KOPT-K1 (cell line): ENCODE measurements around the gene REXO1.

Source experiments
- H3K27ac ChIP-seq: fragments of 200-600 bp; sonication (generic); 2 replicates; pipeline ENCODE4 v1.5.1; 2016; ENCODE audit warnings: antibody characterized with exemption, mild to moderate bottlenecking, low read depth, low read length; ENCODE audit not compliant: poor library complexity, severe bottlenecking
- H3K36me3 ChIP-seq: fragments of 200-600 bp; sonication (generic); 2 replicates; pipeline ENCODE4 v1.5.1; 2017; ENCODE audit warnings: antibody characterized with exemption, mild to moderate bottlenecking, low read length, moderate library complexity; ENCODE audit not compliant: insufficient read depth
- H3K9me3 ChIP-seq: fragments of 200-600 bp; sonication (generic); 2 replicates; pipeline ENCODE4 v1.5.1; 2017; ENCODE audit warnings: antibody characterized with exemption, low read length, mild to moderate bottlenecking; ENCODE audit not compliant: insufficient read depth, poor library complexity, severe bottlenecking

REXO1 gene

DNA sequence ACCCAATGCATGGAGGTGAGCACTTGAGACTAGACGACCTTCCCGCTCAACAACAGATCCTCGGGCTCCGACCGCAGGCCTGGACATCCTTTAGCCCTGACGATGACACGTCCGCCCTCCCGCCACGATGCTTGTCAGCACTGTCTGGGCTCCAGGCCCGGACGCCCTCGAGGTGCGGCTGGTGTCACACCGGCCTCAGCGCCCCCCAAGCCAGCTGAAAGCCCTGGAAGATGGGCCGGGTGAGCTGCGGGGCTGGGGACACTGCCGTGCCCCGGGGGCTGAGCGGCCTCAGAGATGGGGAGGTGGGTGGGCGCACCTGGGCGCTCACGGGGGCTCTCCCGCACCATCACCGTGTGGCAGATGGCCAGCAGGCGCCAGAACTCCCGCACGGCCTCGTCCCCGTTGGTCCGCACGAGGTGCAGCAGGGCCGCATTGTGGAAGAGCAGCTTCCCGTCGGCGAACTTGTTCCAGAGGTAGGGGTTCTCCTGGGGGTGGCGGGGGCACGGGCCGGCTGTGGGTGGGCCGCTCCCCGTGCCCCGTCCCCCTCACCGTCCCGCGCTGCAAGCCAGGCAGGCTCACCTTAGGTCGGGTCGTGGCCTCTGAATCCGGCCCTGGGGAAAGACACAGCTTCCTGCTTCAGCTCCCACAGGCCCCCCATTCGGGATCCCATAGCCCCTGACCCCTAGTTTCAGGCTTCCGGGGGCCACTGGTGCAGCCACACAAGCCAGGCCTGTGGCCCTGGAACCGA is 51.7 kb downstream of the REXO1 start:
- no peaks in the 10 kb centered on the region for H3K9me3 ChIP-seq

DNA sequence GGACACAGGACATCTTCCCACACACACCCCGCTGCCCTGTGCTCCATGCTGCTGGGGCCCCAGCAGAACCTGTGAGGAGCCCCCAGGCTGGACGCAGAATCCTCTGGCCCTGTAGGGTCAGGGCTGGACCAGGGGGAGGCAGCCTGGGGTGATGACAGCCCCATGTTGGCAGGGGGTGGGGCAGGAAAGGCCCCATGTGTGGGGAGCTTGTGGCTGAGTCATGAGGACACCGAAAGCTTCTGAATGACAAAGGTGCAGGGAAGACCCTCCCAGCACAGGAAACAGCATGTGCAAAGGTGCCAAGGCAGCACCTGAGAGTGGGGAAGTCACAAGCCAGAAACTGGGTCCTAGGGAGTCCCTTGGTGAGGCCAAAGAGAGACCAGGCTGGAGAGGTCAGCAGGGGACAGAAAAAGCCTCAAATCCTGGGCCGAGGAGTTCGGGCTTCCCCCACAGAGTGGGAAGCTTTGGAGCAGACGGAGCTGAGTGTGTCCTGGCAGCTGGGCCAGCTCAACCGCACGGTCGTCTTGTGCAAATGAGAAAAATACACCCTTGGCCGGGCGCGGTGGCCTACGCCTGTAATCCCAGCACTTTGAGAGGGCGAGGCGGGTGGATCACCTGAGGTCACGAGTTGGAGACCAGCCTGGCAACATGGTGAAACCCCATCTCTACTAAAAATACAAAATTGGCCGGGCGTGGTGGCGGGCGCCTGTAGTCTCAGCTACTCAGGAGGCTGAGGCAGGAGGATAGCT is 53.7 kb downstream of the REXO1 start:
- Histone ChIP-seq H3K36me3 (peaks cover 10% of the 10 kb centered on the region; the same call in 1 of the 2 replicates), H3K9me3 (no peaks in the 10 kb centered on the region), H3K27ac (no peak overlapping the region)

More for the DNA sequence above, 51.7 kb downstream of the REXO1 start:
- Histone ChIP-seq H3K36me3 (peaks cover 20% of the 10 kb centered on the region; the same call in 1 of the 2 replicates), H3K27ac (no peak overlapping the region)

DNA sequence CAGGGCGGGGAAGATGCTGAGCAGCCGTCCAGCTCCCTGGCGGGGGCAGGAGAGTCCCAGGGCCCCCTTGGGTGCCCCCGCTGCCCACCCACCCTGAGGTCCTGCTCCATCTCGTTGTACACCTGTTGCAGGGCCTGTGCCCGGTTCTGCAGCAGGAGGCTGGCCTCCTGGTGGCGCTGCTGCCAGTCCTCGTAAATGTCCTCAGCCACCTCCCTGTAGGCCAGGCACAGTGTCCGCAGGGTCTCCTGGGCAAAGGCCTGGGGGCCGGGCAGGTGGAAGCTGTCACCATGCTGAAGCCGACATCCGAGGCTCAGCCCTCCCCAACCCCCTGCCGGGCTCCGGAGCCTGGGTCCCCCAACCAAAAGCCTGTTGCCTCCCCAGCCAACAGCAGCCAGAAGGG is 56.4 kb downstream of the REXO1 start:
- H3K36me3 ChIP-seq: no peaks in the 10 kb centered on the region
- no peak overlapping the region for H3K27ac ChIP-seq
- no peaks in the 10 kb centered on the region for H3K9me3 ChIP-seq

DNA sequence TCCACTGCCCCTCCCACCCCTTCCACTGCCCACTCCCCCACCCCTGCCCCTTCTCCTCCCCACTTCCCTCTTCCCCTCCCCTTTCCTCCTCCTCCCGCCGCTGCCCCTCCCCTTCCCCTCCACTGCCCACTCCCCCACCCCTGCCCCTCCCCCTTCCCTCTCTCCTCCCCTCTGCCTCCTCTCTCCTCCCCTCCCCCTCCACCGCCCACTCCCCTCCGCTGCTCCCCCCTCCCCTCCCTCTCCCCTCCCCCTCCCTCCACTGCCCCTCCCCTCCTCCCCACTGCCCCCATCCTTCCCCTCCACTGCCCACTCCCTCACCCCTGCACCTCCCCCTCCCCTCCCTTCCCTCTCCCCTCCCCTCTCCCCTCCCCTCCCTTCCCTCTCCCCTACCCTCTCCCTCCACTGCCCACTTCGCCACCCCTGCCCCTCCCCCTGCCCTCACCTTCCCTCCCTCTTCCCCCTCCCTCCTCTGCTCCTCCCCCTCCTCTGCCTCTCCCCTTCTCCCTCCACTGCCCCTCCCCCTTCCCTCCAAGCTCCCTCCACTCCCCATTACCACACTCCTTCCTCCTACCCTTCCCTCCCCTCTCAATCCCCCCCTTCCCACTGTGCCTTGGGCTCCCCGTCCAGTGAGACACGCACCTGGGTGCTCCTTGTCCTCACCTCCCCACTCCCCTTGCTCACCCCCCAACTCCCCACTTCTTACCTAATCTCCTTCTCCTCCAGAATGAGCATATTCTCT is 58.1 kb downstream of the REXO1 start:
- Histone ChIP-seq H3K27ac (no peak overlapping the region), H3K9me3 (no peaks in the 10 kb centered on the region), H3K36me3 (no peaks in the 10 kb centered on the region)

DNA sequence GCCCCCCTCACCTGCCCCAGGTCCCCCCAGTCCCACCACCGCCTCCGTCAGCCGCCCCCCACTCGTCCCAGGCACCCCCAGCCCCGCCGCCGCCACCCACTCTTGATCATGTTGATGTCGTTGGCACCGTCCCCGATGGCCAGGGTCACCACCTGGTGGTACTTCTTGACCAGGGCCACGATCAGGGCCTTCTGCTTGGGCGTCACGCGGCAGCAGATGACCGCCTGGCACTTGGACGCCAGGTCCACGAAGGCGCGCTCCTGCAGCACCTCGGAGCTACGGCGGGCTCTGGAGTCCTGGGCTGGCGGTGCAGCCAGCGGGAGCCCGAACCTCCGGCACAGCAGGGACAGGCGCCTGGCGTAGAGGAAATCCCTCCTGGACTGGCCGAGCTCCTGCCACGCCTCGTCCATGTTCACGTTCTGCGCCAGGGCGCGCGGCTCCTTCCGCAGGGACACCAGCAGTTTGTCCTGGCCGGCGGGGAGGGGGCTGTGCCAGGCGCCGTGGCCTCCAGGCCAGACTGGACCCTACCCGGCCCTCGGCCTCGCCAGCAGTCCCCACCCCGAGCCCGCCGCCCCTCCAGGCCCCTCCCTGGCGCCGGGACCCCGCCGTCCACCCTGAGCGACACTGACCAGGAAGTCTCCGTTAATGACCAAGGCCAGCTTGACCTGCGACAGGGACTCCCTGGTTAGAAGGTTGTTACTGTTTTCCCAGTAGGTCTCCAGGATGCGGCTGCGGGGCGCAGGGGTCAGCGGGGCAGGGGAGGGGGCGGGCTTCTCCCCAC is 58.8 kb downstream of the REXO1 start:
- Histone ChIP-seq H3K36me3 (no peaks in the 10 kb centered on the region), H3K27ac (no peak overlapping the region), H3K9me3 (no peaks in the 10 kb centered on the region)

DNA sequence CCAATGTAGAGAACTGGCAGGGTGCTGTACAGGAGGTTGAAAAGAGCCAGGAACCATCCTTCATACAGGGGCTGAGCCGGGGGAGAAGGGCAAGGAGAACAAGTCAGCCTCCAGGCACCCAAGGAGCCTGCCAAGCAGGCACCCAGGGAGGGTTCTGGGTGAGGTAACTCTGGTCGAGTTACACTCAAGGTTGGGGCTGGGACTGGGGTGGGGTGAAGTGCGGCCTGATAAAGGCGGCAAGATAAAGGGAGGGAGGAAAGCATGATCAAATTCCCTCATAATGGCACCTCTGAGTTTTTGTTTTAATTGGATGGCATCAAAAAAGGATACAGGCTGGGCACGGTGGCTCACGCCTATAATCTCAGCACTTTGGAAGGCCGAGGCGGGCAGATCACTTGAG is 61.2 kb downstream of the REXO1 start:
- no peaks in the 10 kb centered on the region for H3K36me3 ChIP-seq

DNA sequence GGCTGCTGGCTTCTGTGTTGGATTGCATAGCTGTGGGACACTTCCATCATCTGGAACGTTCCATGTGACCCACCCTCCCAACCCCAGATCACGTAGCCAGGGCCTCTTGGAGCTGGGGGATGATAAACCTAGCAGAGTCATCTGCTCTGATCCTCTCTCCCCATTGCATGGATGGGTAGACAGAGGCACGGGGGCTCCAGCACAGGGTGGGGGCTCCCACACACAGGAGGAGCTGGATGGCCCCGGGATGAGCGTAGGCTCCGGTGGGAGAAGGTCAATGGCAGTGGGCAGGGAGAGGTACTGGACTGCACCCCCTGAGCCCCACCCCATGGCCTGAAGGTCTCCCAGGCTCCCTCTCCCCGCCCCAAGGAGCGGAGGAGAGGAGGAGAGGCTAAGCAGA is 61.6 kb downstream of the REXO1 start:
- Histone ChIP-seq H3K9me3 (peaks cover 7% of the 10 kb centered on the region), H3K27ac (no peak overlapping the region), H3K36me3 (no peaks in the 10 kb centered on the region)

More for the DNA sequence above, 61.2 kb downstream of the REXO1 start:
- Histone ChIP-seq H3K27ac (no peak overlapping the region), H3K9me3 (peaks cover 2% of the 10 kb centered on the region)

DNA sequence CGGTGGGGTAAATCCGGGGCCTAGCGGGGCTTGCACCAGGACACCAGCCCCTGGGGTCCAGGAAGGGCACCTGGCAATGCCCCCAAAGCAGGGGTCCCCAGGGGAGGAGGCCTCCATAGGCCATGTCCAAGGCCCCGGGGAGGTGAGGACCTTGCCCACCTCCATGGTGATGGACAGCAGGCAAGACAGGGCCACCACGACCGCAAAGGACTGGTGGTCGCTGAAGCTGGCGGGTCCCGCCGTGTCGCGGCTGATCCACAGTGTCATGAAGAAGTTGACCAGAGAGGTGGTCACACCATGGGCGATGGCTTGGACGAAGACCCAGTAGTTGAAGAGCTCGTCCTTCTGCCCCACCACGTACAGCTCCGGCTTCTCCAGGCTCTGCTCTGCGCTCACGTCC is 63.0 kb downstream of the REXO1 start:
- no peaks in the 10 kb centered on the region for H3K36me3 ChIP-seq
- no peak overlapping the region for H3K27ac ChIP-seq
- peaks cover 9% of the 10 kb centered on the region for H3K9me3 ChIP-seq

DNA sequence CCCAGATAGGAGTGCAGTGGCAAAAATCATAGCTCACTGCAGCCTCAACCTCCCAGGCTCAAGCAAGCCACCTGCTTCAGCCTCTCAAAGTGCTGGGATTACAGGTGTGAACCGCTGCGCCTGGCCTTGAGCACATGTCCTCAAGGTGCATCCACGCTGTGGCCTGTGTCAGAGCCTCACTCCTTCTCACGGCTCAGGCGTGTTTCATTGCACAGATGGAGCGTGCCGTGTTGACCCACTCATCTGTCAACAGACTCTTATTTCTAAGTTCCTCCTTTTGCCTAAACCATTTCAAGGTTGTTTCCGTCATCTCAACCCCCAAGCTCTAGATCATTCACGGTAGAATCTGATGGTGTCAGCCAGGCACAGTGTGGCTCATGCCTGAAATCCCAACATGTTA is 64.4 kb downstream of the REXO1 start:
- H3K9me3 ChIP-seq: peaks cover 9% of the 10 kb centered on the region
- H3K36me3 ChIP-seq: no peaks in the 10 kb centered on the region
- no peak overlapping the region for H3K27ac ChIP-seq

DNA sequence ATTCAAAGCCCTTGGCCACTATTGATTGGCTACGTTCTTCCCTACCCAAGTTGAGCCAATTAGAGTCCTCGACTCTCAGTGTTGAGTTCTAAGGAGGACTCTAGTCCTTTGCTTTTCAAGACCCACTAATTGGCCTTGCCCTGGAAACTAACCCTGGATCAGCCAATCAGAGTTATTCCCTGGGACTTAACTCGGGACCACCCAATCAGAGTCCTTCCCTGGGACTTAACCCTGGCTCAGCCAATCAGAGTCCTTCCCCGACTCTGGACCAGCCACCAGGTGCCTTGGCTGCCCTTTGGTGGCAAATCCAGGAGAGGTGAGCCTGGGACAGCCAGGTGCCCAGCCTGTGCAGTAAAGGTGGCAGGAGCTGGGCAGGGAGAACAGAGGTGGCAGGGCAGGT is 64.9 kb downstream of the REXO1 start:
- Histone ChIP-seq H3K27ac (no peak overlapping the region), H3K9me3 (peaks cover 9% of the 10 kb centered on the region), H3K36me3 (no peaks in the 10 kb centered on the region)

DNA sequence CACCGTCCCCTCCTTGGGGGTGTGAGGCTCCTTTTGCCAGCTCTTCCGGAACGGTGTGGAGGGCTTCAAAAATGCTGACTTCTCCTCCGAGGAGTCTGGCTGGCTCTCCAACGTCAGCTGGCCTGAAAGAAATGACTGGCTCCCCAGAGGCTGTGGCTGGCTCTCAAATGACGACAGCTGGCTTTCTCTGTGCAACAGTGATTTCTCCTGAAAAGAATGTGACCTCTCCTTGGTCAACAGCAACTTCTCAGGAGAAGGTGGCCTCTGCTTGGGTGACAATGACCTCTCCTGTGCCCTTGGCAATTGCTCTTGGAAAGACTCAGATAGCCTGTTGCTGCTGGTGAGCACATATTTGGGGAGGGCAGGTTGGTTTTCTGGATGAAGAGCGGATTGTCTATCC is 65.8 kb downstream of the REXO1 start:
- peaks cover 9% of the 10 kb centered on the region for H3K9me3 ChIP-seq
- H3K27ac ChIP-seq: no peak overlapping the region
- no peaks in the 10 kb centered on the region for H3K36me3 ChIP-seq

DNA sequence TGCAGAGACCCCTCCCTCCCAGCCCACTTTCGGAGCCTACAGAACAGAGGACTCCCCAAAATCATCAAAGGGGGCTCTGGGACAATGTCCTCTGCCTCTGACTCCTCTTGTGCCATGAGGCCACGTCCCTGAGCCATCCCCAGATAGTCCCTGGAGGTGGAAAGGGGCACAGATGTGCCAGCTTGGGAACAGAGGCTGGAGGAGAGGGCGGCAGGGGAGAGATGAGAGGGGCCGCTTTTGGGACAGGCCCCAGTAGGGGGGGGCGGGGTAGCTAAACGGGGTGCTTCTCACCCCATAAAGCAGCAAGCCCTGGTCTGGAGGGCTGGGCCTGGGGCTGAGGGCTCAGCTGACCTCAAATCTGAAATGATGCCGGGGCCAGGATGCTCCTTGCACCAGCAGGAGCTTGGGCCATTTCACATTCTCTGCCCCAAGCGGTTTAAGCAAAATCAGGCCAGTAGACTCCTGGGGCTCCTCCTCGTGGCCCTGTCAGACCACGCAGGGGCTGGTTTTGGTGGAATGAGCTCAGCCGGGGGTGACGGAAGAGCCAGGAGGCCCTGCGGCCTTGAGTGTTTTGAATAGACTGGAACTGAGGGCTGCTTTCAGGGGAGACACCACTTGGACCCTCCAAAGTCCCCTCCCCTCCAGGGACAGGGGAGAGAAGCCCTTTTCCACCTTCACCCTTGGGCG is 67.9 kb downstream of the REXO1 start:
- no peaks in the 10 kb centered on the region for H3K36me3 ChIP-seq
- H3K27ac ChIP-seq: no peak overlapping the region
- H3K9me3 ChIP-seq: peaks cover 10% of the 10 kb centered on the region

DNA sequence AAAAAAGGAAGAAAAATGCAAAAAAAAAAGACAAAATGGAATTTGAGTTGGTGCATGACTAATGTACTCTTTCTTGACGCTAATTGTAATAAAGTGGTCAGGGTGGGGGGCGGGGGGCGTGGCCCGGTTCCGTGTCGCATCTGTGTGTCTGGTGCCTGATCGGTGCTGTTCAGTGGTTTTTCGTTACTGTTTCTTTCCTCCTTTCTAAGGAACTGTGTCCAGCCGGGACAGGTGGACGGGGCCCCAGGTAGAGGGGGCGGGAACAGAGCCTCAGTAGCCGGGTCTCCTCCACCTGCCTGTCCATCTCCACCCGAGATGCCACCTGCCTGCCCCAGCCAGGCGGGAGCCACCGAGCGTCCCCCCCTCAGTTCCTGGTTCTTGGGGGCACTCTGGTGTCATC is 68.7 kb downstream of the REXO1 start:
- H3K36me3 ChIP-seq: no peaks in the 10 kb centered on the region
- peaks cover 19% of the 10 kb centered on the region for H3K9me3 ChIP-seq
- no peak overlapping the region for H3K27ac ChIP-seq

DNA sequence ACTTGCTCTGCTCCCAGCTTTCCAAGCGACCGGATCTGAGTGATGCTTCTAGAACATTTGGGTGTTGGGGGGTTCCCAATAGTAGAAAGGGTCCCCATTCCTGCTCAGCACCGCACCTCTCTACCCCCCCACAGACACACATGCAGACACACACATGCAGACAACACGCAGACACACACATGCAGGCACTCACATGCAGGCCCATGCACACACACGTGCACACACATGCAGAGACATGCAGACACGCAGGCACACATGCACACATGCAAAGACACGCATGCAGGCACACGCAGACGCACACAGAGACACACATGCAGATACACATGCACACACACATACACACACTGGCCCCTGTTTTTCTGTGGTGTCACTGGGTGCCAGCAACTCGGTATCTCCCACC is 71.1 kb downstream of the REXO1 start:
- Histone ChIP-seq H3K36me3 (no peaks in the 10 kb centered on the region), H3K27ac (no peak overlapping the region), H3K9me3 (peaks cover 17% of the 10 kb centered on the region)
